ENCODE results near the gene CD300E. TPM values are rescaled to one million over a fixed set of nuclear protein-coding genes. Genes with fewer than 3 reads are reported as not detected.

Gene CD300E
- total and polyA plus RNA-seq, 2 donors (not counting 3 experiments of a cell fraction or from before 2014, with no cell fraction given), result not detected

GRCh38 chr17:74663561-74663960 lies 40.0 kb upstream of the CD300E start:
- POLR2A ChIA-PET, result no interaction called here
- no TSS peak for BruUV-seq (replicated peaks)
- FAIRE-seq, result no peak

GRCh38 chr17:74659889-74660288 lies 36.4 kb upstream of the CD300E start:
- intact Hi-C loops (cut with micrococcal nuclease) (no loop called here), dilution Hi-C loops (cut with MboI; ENCODE audit: extremely low pct_ligation_motif_present, low sequenced_read_pairs) (no loop called here)
- Histone ChIP-seq H3K9ac (replicated peaks; ENCODE audit: extremely low read depth, insufficient read depth, low read length) (no peak overlapping the region), H3K9me1 (replicated peaks; ENCODE audit: control insufficient read depth, extremely low read depth, insufficient read depth, low read length) (no peaks in the 10 kb centered on the region), H3K9me3 (replicated peaks; ENCODE audit: control insufficient read depth, insufficient read depth, low read length) (no peaks in the 10 kb centered on the region), H3K4me1 (ENCODE audit: control insufficient read depth, extremely low read depth, insufficient read depth, low read length) (no peaks in the 10 kb centered on the region), H2AFZ (ENCODE audit: low read depth, low read length) (no peak overlapping the region), H3K4me3 (replicated peaks in 1 of 3; ENCODE audit: insufficient read depth in 1 of 3, low read depth in 1 of 3, low read length in 3 of 3) (no peak overlapping the region), H3K27ac (ENCODE audit: insufficient read depth, low read depth, low read length) (no peak overlapping the region), H3K4me2 (ENCODE audit: insufficient read depth, low read length) (no peak overlapping the region), H3K36me3 (ENCODE audit: control insufficient read depth in 2 of 2, extremely low read depth in 1 of 2, insufficient read depth in 2 of 2, low read length in 2 of 2) (no peaks in the 10 kb centered on the region), H3K27me3 (ENCODE audit: control insufficient read depth in 2 of 2, insufficient read depth in 2 of 2, low read length in 2 of 2) (no peaks in the 10 kb centered on the region), H4K20me1 (replicated peaks; ENCODE audit: control insufficient read depth, extremely low read depth, insufficient read depth, low read length) (no peaks in the 10 kb centered on the region), H3K79me2 (ENCODE audit: control insufficient read depth, insufficient read depth, low read length) (no peaks in the 10 kb centered on the region)
- BruUV-seq (replicated peaks), result no TSS peak
- no peak for DNase-seq (ENCODE audit: low read depth, low spot score)
- ChIA-PET CTCF (interaction anchor here (0.8 to 5.4 kb wide), 2 partner anchors 67 to 77 kb away, joined by 4 to 131 read pairs; partner anchors contain the start of gene RAB37), POLR2A (no interaction called here)
- TF ChIP-seq POLR2AphosphoS5 (IDR thresholded peaks at IDR 0.05; ENCODE audit: insufficient read depth, low read depth, low read length) (no peak), POLR2A (IDR thresholded peaks at IDR 0.05; ENCODE audit: low read depth, low read length) (no peak), CTCF (IDR thresholded peaks at IDR 0.05; ENCODE audit: extremely low read depth in 1 of 2, insufficient read depth in 1 of 2, low read depth in 1 of 2, low read length in 2 of 2) (no peak), GATA2 (IDR thresholded peaks at IDR 0.05; ENCODE audit: insufficient read depth, insufficient read length, low read depth, low read length) (no peak), JUN (IDR thresholded peaks at IDR 0.05; ENCODE audit: borderline replicate concordance, insufficient read depth, insufficient read length, low read depth) (no peak), FOS (IDR thresholded peaks at IDR 0.05; ENCODE audit: borderline replicate concordance, insufficient read depth, low read length) (no peak), EZH2 (IDR thresholded peaks at IDR 0.05; ENCODE audit: borderline replicate concordance, low read depth, low read length, severe bottlenecking) (no peak), MAX (IDR thresholded peaks at IDR 0.05; ENCODE audit: insufficient read depth, insufficient read length) (no peak), MYC (IDR thresholded peaks at IDR 0.05; ENCODE audit: low read depth, low read length) (no peak)
- FAIRE-seq, result no peak

More at GRCh38 chr17:74663561-74663960, 40.0 kb upstream of the CD300E start:
- no peak for DNase-seq (ENCODE audit: low read depth, low spot score)
- CTCF ChIA-PET, result no interaction called here
- Histone ChIP-seq H3K4me2 (ENCODE audit: insufficient read depth, low read length) (no peak overlapping the region), H2AFZ (ENCODE audit: low read depth, low read length) (no peak overlapping the region), H4K20me1 (replicated peaks; ENCODE audit: control insufficient read depth, extremely low read depth, insufficient read depth, low read length) (no peaks in the 10 kb centered on the region), H3K4me3 (replicated peaks in 1 of 3; ENCODE audit: insufficient read depth in 1 of 3, low read depth in 1 of 3, low read length in 3 of 3) (no peak overlapping the region), H3K9me3 (replicated peaks; ENCODE audit: control insufficient read depth, insufficient read depth, low read length) (no peaks in the 10 kb centered on the region), H3K9ac (replicated peaks; ENCODE audit: extremely low read depth, insufficient read depth, low read length) (no peak overlapping the region), H3K27me3 (ENCODE audit: control insufficient read depth in 2 of 2, insufficient read depth in 2 of 2, low read length in 2 of 2) (no peaks in the 10 kb centered on the region), H3K27ac (ENCODE audit: insufficient read depth, low read depth, low read length) (no peak overlapping the region), H3K4me1 (ENCODE audit: control insufficient read depth, extremely low read depth, insufficient read depth, low read length) (no peaks in the 10 kb centered on the region), H3K79me2 (ENCODE audit: control insufficient read depth, insufficient read depth, low read length) (no peaks in the 10 kb centered on the region), H3K9me1 (replicated peaks; ENCODE audit: control insufficient read depth, extremely low read depth, insufficient read depth, low read length) (no peaks in the 10 kb centered on the region), H3K36me3 (ENCODE audit: control insufficient read depth in 2 of 2, extremely low read depth in 1 of 2, insufficient read depth in 2 of 2, low read length in 2 of 2) (no peaks in the 10 kb centered on the region)
- intact Hi-C loops (cut with micrococcal nuclease), result no loop called here
- dilution Hi-C loops (cut with MboI; ENCODE audit: extremely low pct_ligation_motif_present, low sequenced_read_pairs), result no loop called here
- TF ChIP-seq CTCF (IDR thresholded peaks at IDR 0.05; ENCODE audit: extremely low read depth in 1 of 2, insufficient read depth in 1 of 2, low read depth in 1 of 2, low read length in 2 of 2), result no peak
- no peak for TF ChIP-seq FOS (IDR thresholded peaks at IDR 0.05; ENCODE audit: borderline replicate concordance, insufficient read depth, low read length)
- no peak for TF ChIP-seq MYC (IDR thresholded peaks at IDR 0.05; ENCODE audit: low read depth, low read length)
- TF ChIP-seq POLR2A (IDR thresholded peaks at IDR 0.05; ENCODE audit: low read depth, low read length), result no peak

All from endothelial cell of umbilical vein (primary cell).